HG02678 (cell line): ENCODE data around the gene MAPK11.

Source experiments
- ATAC-seq: cut with Tn5 transposase; IDR thresholded peaks from one replicate; pipeline ENCODE4 v1.9.1; 2021; ENCODE audit warnings: mild to moderate bottlenecking, moderate library complexity; ENCODE audit not compliant: unreplicated experiment

The MAPK11 gene

GRCh38 chr22:50269970-50270665 is at the start of gene MAPK11:
Gene MAPK11, minus strand, starts transcription at chr22:50270380. Its CDS starts 88 bp downstream, at chr22:50270292.
- peak; percentile 41 for ATAC-seq

- no peak for ATAC-seq
Observed at GRCh38 chr22:50319503-50319951, 49.3 kb upstream of the MAPK11 start.

- ATAC-seq, result no peak
Observed at GRCh38 chr22:50318698-50319411, 48.7 kb upstream of the MAPK11 start.

GRCh38 chr22:50318356-50318697 is 48.1 kb upstream of the MAPK11 start:
- no peak for ATAC-seq

- ATAC-seq, result no peak
Observed at GRCh38 chr22:50317674-50318073, 47.5 kb upstream of the MAPK11 start.

- no peak for ATAC-seq
Observed at GRCh38 chr22:50317178-50317577, 47.0 kb upstream of the MAPK11 start.

GRCh38 chr22:50316114-50317065 is 46.2 kb upstream of the MAPK11 start:
- no peak for ATAC-seq

GRCh38 chr22:50315289-50316113 is 45.3 kb upstream of the MAPK11 start:
- ATAC-seq, result peak; percentile 5

- ATAC-seq, result peak; percentile 72
Observed at GRCh38 chr22:50314455-50315288, 44.5 kb upstream of the MAPK11 start.

GRCh38 chr22:50314081-50314454 is 43.9 kb upstream of the MAPK11 start:
- peak; percentile 9 for ATAC-seq

GRCh38 chr22:50313600-50313999 is 43.4 kb upstream of the MAPK11 start:
- no peak for ATAC-seq

GRCh38 chr22:50313021-50313420 is 42.8 kb upstream of the MAPK11 start:
- no peak for ATAC-seq

GRCh38 chr22:50312371-50312770 is 42.2 kb upstream of the MAPK11 start:
- ATAC-seq, result no peak

- no peak for ATAC-seq
Observed at GRCh38 chr22:50311606-50312351, 41.6 kb upstream of the MAPK11 start.

GRCh38 chr22:50310949-50311444 is 40.8 kb upstream of the MAPK11 start:
- ATAC-seq, result no peak

- ATAC-seq, result no peak
Observed at GRCh38 chr22:50310031-50310722, 40.0 kb upstream of the MAPK11 start.

GRCh38 chr22:50309601-50309991 is 39.4 kb upstream of the MAPK11 start:
- no peak for ATAC-seq

- no peak for ATAC-seq
Observed at GRCh38 chr22:50308986-50309600, 38.9 kb upstream of the MAPK11 start.
